Measurements from ENCODE around the gene NAXE. TPM values are rescaled to one million over a fixed set of nuclear protein-coding genes. Genes with fewer than 3 reads are reported as not detected.

NAXE gene
- total RNA-seq, 4 donors from 2014 or later, result 25.1 to 104 (median 77.5) TPM

DNA sequence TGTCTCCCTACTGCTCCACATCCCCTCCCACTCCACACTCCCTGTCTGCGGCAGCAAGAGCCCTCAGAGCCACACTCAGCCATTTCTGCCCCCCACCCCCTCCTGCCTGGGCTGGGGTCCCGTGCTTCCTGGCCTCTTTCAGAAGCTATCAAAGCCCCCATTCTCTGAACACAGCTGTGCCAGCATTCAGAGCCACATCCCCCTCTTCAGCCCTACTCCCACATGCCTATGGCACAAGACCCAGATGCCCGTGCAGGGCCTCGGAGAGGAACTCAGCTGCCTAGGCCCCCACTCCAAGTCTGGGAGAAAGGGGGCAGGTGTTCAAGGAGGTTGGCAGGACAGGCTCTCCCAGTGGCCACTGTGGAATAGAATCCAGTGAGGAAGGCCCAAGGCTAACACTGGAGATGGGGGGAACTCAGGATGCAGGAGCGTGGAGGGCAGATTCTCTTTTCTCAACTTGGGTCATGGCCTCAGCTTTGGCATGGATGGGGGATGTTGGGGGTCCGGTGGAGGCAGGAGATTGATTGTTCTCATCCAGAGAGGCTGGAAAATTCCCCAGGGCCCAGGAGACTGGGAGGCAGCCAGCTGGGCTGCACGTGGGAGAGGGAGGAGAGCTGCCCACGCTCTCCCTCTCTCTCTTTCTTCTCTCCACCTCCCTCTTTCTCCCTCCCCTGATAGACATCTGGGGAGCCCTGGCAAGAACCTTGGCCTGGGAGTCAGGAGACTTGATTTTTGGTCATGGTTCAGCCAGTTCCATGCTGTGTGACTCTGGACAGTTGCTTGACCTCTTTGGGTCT, 46.8 kb downstream of the NAXE start:
- no peaks in the 10 kb centered on the region for H3K9me3 ChIP-seq
- H3K36me3 ChIP-seq, result no peaks in the 10 kb centered on the region
- in situ Hi-C loops (cut with MboI; ENCODE audit: low pct_ligation_motif_present in 1 of 4, low pct_unique_long_range_greater_than_20kb in 1 of 4, low sequenced_read_pairs in 3 of 4) (no loop called here), intact Hi-C loops (cut with DNase I; ENCODE audit: low total_unique reads) (no loop called here)
- no peak overlapping the region for H3K4me3 ChIP-seq
- peaks cover 88% of the 10 kb centered on the region for H3K27me3 ChIP-seq
- no peak for TF ChIP-seq EP300 (IDR thresholded peaks at IDR 0.05; ENCODE audit: low read depth)
- TF ChIP-seq POLR2A (IDR thresholded peaks at IDR 0.05), result no peak
- TF ChIP-seq POLR2AphosphoS5 (IDR thresholded peaks at IDR 0.05), result no peak
- TF ChIP-seq, protein P1, sequence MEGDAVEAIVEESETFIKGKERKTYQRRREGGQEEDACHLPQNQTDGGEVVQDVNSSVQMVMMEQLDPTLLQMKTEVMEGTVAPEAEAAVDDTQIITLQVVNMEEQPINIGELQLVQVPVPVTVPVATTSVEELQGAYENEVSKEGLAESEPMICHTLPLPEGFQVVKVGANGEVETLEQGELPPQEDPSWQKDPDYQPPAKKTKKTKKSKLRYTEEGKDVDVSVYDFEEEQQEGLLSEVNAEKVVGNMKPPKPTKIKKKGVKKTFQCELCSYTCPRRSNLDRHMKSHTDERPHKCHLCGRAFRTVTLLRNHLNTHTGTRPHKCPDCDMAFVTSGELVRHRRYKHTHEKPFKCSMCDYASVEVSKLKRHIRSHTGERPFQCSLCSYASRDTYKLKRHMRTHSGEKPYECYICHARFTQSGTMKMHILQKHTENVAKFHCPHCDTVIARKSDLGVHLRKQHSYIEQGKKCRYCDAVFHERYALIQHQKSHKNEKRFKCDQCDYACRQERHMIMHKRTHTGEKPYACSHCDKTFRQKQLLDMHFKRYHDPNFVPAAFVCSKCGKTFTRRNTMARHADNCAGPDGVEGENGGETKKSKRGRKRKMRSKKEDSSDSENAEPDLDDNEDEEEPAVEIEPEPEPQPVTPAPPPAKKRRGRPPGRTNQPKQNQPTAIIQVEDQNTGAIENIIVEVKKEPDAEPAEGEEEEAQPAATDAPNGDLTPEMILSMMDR (IDR thresholded peaks at IDR 0.05), result no peak
- DNase-seq, result no peak
- 0 to 57% methylated on average over 1 to 8 of the region's 8 CpGs for WGBS, 2 donors (ENCODE audit: low coverage in 1 of 2)
- no peak overlapping the region for H3K27ac ChIP-seq
- H3K4me1 ChIP-seq, result peaks cover 5 to 12% (median 10%) of the 10 kb centered on the region in 4 donors

DNA sequence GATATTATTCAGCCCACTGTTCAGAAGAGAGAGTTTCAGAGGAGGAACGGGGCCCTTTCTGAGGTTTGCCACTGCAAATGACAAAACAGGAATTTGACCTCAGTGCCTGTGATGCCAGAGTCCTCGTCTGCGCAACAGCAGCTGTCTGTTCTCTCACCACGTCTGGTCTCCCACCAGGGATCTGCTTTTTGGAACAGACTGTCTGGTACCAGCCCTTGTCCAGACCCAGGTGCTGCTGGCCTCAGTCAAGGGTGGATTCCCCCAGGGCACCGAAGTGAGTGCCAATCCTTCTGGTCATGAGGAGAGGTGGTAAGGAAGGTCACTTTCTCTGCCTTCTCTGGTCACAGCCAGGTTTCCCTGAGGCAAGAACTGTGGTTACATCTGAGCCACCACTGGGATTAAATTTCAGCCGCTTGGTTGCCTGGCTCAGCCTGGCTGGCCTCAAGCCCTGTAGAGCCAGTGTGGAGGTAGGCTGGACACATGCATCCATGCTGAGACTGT, 48.1 kb downstream of the NAXE start:
- intact Hi-C loops (cut with DNase I; ENCODE audit: low total_unique reads), result no loop called here
- in situ Hi-C loops (cut with MboI; ENCODE audit: low pct_ligation_motif_present in 1 of 4, low pct_unique_long_range_greater_than_20kb in 1 of 4, low sequenced_read_pairs in 3 of 4), result no loop called here
- no peak overlapping the region for H3K27ac ChIP-seq
- WGBS, 2 donors (ENCODE audit: low coverage in 1 of 2), result 40 to 43% methylated on average over 1 to 6 of the region's 6 CpGs
- H3K4me1 ChIP-seq, result peaks cover 5 to 12% (median 10%) of the 10 kb centered on the region in 4 donors
- no peaks in the 10 kb centered on the region for H3K36me3 ChIP-seq
- TF ChIP-seq, protein P1 (IDR thresholded peaks at IDR 0.05), result no peak
- no peak for TF ChIP-seq POLR2AphosphoS5 (IDR thresholded peaks at IDR 0.05)
- no peak for TF ChIP-seq POLR2A (IDR thresholded peaks at IDR 0.05)
- TF ChIP-seq EP300 (IDR thresholded peaks at IDR 0.05; ENCODE audit: low read depth), result no peak
- H3K4me3 ChIP-seq, result no peak overlapping the region
- peaks cover 85% of the 10 kb centered on the region for H3K27me3 ChIP-seq
- no peaks in the 10 kb centered on the region for H3K9me3 ChIP-seq
- DNase-seq, result no peak

DNA sequence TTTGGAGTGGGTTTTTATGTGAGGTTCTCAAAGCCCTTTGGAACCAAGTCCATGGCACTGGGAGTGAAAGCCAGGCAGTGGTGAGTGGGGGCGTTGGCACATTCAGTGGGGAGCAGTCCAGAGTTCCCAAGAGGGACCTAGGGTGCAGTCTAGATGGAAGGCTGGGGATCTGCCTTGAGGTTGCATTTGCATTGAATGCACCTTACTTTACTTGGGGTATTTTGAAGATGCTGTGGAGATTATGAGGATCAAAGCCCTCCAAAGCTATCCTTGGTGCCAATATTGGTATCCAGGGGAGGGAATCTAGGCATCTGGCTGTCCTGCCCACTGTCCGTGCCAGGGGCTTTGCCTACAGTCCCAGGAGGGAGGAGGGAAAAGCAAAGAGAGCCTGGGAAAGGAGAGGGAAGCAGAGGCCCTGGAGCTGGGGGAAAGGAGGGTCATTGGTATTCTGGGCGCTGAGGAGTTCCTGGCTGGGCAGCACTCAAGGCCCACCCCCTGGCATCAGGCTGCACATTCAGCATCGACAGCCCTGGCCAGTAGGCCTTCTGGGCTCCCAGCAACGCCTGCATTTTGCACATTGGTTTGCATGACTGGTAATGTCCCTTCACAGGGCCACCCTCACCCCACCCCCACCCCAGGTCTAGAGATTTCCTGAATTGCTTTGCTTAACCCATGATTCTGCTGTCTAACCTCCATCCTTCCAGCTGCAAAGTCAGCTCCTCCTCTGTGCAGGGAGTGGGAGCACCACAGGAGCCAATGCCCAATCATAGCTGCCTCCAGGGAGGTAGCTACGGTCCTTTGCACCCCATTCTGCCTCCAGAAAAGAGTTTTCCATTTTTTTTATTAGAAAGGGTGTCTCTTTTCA, 49.5 kb downstream of the NAXE start:
- Histone ChIP-seq H3K4me3 (peak overlapping the region in 1 of 4 donors; percentile 40), H3K27me3 (peaks cover 86% of the 10 kb centered on the region), H3K36me3 (no peaks in the 10 kb centered on the region), H3K4me1 (peaks cover 5 to 12% (median 10%) of the 10 kb centered on the region in 4 donors), H3K27ac (no peak overlapping the region), H3K9me3 (no peaks in the 10 kb centered on the region)
- no peak for DNase-seq
- 40 to 46% methylated on average over 1 to 6 of the region's 6 CpGs for WGBS, 2 donors (ENCODE audit: low coverage in 1 of 2)
- TF ChIP-seq, protein P1 (IDR thresholded peaks at IDR 0.05), result no peak
- no peak for TF ChIP-seq POLR2AphosphoS5 (IDR thresholded peaks at IDR 0.05)
- intact Hi-C loops (cut with DNase I; ENCODE audit: low total_unique reads) (no loop called here), in situ Hi-C loops (cut with MboI; ENCODE audit: low pct_ligation_motif_present in 1 of 4, low pct_unique_long_range_greater_than_20kb in 1 of 4, low sequenced_read_pairs in 3 of 4) (no loop called here)

DNA sequence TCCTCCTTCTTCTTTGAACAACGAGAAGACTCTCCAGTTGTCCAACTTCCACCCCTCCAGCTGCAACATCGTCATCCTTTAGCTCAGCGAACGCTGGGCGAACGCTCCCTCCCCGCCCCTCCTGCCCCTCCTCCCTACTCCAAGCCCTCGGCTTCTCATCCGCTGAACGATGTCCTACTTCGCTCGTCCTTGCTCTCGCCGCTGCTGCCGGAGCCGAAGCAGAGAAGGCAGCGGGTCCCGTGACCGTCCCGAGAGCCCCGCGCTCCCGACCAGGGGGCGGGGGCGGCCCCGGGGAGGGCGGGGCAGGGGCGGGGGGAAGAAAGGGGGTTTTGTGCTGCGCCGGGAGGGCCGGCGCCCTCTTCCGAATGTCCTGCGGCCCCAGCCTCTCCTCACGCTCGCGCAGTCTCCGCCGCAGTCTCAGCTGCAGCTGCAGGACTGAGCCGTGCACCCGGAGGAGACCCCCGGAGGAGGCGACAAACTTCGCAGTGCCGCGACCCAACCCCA, 50.2 kb downstream of the NAXE start, which contains the start of gene BCAN:
Gene BCAN (plus strand): TSS at position 357 of the 504 bp plus-strand sequence. CDS start 3,938 bp downstream, outside the sequence.
- peaks cover 5 to 12% (median 10%) of the 10 kb centered on the region in 4 donors for H3K4me1 ChIP-seq
- peak within 1 kb of the TSS; percentile 1 to 40 (median 16) for H3K4me3 ChIP-seq
- no peaks in the 10 kb centered on the region for H3K9me3 ChIP-seq
- intact Hi-C loops (cut with DNase I; ENCODE audit: low total_unique reads), result no loop called here
- WGBS, 2 donors (ENCODE audit: low coverage in 1 of 2), result 3 to 23% methylated on average over 8 to 33 of the region's 46 CpGs
- no peaks in the 10 kb centered on the region for H3K36me3 ChIP-seq
- TF ChIP-seq POLR2AphosphoS5 (IDR thresholded peaks at IDR 0.05), result no peak
- TF ChIP-seq POLR2A (IDR thresholded peaks at IDR 0.05), result no peak
- TF ChIP-seq EP300 (IDR thresholded peaks at IDR 0.05; ENCODE audit: low read depth), result no peak
- TF ChIP-seq, protein P1 (IDR thresholded peaks at IDR 0.05), result no peak
- H3K27me3 ChIP-seq, result peaks cover 89% of the 10 kb centered on the region
- no peak within 1 kb of the TSS for H3K27ac ChIP-seq
- in situ Hi-C loops (cut with MboI; ENCODE audit: low pct_ligation_motif_present in 1 of 4, low pct_unique_long_range_greater_than_20kb in 1 of 4, low sequenced_read_pairs in 3 of 4), result no loop called here
- no peak for DNase-seq
